IPS-NIHi11 (cell line): ENCODE measurements around the gene RYR2.

Experiments used
- DNase-seq: peaks from one replicate; pipeline ENCODE4 v3.0.0; 2012; ENCODE audit warnings: mixed read lengths, low spot score

Gene RYR2

DNA sequence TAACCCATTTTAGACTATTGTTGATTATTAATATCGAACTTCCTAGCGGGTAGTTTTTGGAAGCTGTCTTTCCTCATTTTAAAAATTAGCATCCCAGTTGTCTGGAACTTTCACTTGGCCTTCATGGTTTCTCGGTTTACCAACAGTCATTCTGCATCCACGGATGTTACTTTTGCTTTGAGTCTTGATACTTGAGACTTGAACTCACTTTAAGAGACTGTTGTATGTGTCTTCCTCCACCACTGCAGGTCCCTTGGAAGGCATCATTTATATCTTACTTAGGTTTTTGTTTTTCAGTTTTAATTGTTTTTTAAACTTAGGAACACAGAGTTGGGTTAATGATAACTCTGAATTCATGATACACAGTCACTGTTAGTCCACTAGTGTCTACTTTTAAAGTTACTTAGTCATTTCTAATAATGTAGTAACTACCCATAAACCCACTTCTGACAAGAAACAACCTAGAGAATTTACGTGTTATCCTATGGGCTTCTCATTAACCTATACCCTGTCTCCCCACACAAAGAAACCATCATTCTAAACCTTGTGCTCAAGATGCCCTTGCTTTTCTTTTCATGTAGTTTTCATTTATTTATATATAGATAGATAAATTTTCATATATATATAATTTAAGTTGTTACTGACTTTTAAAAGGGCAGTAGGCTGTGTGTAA lies 696.1 kb downstream of the RYR2 start:
- no peak for DNase-seq

GRCh38 chr1:237740846-237741245 lies 698.9 kb downstream of the RYR2 start:
- DNase-seq = no peak

GRCh38 chr1:237745545-237745944 lies 703.6 kb downstream of the RYR2 start:
- DNase-seq = no peak

DNA sequence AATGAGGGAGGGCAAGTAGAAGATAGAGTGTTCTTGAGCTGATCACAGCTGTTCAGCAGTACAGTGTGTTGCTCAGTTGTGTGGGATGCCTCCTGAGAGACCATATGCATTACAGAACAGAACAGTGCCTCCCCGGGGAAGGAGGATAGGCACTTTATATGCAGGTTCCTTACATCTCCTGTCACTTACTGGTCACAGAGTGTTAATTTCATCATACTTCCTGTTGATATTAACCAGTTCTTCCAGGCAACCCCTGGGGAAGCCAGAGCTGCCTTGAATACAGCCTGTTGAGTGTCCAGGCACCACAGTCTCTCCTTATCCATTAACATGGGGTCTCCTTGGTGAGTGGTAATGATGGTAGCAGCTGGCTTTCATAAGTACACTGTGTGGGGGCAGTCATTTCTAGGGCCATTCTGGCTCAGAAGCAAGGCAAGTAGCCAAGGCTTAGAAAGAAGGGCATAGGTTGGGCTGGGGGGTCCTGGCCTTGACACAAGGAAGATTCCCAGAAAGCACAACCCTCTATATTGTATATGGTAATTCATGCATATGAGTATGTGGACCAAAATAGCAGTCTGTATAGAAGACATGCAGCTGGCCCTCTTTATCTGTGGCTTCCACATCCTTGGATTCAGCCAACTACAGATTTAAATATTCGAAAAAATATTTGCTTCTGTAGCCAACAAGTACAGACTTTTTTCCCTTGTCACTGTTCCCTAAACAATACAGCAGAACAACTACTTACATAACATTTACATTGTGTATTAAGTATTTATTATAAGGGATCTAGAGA lies 706.4 kb downstream of the RYR2 start:
- DNase-seq = no peak

DNA sequence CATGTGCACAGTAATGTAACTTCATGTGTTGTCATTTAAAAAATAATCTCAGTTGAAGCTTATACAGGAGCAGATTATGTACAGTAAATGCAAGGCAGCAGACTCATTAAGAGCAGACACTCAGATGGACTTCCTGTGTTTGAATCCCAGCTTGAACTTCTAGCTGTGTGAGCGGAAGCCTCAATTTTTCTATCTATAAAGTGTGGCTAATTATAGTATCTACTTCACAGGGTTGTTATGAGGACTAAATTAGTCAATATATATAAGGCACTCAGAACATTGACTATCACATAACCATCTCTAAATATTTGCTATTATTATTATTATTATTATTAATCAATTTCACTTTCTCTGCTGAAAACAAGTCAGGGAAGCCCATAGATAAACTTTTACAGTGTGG lies 707.1 kb downstream of the RYR2 start:
- no peak for DNase-seq

DNA sequence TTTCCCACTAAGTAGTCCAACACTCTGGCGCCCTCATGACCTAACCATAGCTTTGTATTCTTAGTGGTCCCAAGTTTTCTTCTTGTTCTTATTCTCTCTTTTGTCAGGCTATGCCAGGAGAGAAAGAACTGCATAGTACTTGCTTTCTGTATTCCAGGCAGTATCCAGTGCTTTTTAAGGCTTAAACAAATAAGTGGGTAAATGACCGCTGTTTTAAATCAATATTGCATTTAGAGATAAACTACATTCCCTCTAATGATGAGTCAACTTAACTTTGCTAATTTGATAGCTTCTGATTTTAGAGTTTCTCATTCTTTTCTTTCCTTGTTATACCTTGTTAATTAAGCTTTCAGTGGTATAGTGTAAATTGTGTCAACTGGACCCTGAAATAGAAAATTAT lies 709.1 kb downstream of the RYR2 start:
- no peak for DNase-seq

- DNase-seq = no peak
Measured at GRCh38 chr1:237754627-237755026, 712.6 kb downstream of the RYR2 start.

DNA sequence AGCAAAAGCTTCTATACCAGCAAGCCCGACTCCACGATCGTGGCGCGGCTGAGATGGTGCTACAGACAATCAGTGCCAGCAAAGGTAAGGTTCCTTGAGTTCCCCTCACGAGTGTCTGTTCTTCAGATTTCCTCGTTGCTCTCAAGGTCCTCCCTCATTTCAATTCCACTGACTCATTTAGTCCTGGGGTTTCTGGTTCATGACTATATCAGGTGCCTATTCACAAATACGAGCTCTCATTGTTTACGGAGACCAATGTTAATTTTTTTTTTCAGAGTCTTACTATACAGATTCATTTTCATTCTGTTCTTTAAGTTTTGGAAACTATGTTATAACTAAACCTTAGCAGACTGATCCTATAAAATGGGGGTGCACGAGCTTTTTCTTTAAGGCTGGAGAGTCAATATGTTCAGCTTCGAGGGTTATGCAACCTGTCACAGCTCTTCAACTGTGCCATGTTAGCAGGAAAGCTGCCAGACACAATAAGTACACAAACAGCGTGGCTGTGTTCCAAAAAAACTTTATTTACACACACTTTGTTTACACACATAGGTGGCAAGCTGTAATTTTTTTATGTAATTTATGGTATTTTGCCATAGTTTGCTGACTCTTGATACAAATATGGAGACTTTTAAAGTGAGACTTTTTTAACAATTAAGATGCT lies 714.5 kb downstream of the RYR2 start:
- no peak for DNase-seq

DNA sequence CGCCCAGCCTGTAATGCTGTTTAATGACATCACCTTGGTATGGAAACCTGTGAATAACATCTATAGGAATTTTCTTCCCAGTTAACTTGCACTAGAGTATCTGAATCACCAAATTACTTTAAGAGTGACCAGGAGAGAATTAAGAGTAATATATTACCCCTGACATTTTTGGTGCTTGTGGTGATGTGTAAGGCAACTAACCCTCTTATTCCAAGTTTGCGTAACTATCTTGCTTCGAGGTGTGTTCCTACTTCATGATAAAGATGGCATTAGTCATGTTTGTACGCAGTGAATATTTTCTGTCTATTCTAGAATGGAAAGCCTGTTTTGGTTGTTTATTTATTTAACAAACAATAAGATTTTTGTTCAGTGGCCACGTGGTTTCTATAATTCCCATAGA lies 717.4 kb downstream of the RYR2 start:
- no peak for DNase-seq

DNA sequence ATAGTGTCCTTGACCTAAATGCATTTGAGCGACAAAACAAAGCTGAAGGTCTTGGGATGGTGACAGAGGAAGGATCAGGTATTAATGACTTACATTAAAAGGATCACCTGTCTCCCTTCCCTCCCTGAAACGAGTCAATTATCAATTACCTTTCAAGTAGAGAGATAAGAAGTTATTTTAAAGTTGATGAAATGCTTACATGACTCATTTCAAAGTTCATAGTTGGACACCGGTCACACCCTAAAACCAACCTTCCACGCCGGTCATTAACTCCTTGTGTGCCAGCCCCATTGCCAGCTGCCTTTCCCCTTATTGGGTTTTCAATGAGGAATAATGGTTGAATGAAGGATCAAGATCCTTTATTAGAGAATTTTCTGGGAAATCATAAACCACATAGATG lies 719.0 kb downstream of the RYR2 start:
- no peak for DNase-seq

- no peak for DNase-seq
Measured at GRCh38 chr1:237763137-237763536, 721.2 kb downstream of the RYR2 start.

DNA sequence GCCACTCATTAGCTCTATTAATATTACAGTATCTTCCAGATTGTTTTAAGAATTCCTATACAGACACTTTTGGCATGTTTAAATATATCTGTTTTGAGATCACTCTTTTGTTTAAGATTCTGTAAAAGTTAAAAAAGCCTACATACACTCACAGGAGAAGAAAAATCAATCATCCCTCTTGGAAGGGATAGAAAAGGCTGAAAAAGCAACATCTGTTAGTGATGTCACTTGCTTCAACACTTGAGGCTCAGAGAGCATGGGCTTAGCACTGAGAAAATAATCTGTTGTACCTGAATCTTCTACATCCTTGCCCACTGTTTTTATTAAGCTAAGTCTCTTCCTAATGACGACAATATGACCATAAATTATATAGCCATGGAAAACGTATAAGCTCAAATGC lies 721.8 kb downstream of the RYR2 start:
- DNase-seq = no peak

- no peak for DNase-seq
Measured at GRCh38 chr1:237769916-237770315, 727.9 kb downstream of the RYR2 start.

GRCh38 chr1:237772009-237772408 lies 730.0 kb downstream of the RYR2 start:
- DNase-seq = no peak

GRCh38 chr1:237774246-237774645 lies 732.3 kb downstream of the RYR2 start:
- no peak for DNase-seq

DNA sequence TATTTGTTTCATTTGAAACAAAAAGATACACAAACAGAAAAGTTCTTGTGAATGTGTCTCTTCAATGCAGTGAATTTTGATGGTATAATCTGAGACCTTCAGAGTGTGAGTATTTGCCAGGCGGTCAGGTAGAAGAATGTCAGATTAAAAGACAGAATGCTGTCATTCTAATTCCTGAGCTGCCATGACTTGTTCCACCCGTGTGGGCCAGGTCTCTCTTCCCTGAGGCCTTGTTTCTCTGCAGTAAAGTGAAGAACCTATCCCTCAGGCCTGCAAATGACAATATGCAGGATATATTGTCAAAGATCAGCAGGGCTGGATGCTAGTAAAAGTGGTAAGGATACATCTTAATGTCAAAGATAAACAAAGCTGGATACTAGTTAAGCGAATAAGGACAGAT lies 737.4 kb downstream of the RYR2 start:
- no peak for DNase-seq

- DNase-seq = no peak
Measured at GRCh38 chr1:237786066-237786719, 744.2 kb downstream of the RYR2 start.

DNA sequence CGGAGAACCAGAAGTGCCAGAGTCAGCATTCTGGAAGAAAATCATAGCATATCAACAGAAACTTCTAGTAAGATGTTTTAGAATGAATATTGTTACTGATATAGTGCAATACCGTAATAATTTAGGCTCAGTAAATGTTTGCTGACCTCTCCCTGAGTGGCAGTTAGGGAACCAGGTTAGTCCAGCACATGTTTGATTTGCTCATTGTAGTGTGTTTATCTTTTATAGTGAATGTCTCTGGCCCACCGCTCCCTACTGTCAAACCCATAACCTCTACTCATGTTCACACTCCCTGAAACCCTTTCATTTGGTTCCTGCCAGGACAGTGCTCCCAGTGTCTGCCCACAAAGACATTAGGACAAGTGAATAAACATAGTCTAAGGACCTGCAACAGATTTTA lies 746.1 kb downstream of the RYR2 start:
- DNase-seq = no peak

DNA sequence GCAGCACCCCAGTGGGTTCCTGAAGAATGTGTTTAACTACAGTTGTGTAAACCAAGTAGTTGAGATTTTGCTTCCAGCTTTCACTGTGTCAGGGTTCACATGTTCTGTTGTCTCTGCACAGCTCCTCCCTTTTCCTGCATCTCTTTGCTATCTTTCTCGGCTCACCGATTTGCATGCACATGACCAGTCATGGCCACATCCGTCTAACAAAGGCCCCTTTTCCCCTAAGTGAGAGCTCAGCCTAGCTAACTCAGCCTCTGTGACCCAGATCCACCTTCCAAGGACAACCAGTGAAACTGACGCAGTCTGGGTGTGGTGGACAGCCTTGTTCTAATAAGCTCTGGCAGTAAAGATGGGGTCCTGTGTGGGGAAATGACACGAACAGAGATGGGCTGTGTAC lies 747.6 kb downstream of the RYR2 start:
- no peak for DNase-seq

- no peak for DNase-seq
Measured at GRCh38 chr1:237791592-237791991, 749.6 kb downstream of the RYR2 start.

DNA sequence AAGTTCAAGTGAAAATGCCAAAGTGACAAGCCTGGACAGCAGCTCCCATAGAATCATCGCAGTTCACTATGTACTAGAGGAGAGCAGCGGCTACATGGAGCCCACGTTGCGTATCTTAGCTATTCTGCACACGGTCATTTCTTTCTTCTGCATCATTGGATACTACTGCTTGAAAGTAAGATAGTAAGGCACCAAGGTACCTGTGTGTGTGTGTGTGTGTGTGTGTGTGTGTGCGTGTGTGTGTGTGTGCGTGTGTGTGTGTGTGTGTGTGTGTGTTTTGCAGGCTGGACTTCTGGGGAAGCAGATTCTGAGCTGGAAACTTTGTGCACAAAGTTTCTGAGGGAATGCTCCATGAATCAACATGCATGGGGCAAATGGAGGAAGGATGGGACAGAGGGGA lies 750.2 kb downstream of the RYR2 start:
- no peak for DNase-seq

GRCh38 chr1:237792726-237793125 lies 750.7 kb downstream of the RYR2 start:
- no peak for DNase-seq

- no peak for DNase-seq
Measured at GRCh38 chr1:237794071-237794470, 752.1 kb downstream of the RYR2 start.
